ENCODE results near the gene KCNQ1.

GRCh38 chr11:2517386-2518064, 72.7 kb downstream of the KCNQ1 start:
- TF ChIP-seq TCF7 (IDR thresholded peaks at IDR 0.05; ENCODE audit: borderline replicate concordance) (no peak), RBM15 (IDR thresholded peaks at IDR 0.05; ENCODE audit: insufficient read depth, low read length) (no peak), MAZ (CRISPR knock-in tag; conservative IDR thresholded peaks at IDR 0.05 in 1 of 2, IDR thresholded peaks at IDR 0.05 in 1 of 2) (no peak), E2F5 (CRISPR knock-in tag; IDR thresholded peaks at IDR 0.05) (no peak), MTA3 (IDR thresholded peaks at IDR 0.05; ENCODE audit: borderline replicate concordance) (no peak), CTCF (IDR thresholded peaks at IDR 0.05 in 2 of 3, conservative IDR thresholded peaks at IDR 0.05 in 1 of 3; ENCODE audit: insufficient read depth in 2 of 3, low read depth in 1 of 3, low read length in 3 of 3) (no peak)
